ENCODE results near the gene OSBPL1A.

OSBPL1A gene

GRCh38 chr18:24114924-24115549 is 282.6 kb downstream of the OSBPL1A start:
- no peak for DNase-seq

DNA sequence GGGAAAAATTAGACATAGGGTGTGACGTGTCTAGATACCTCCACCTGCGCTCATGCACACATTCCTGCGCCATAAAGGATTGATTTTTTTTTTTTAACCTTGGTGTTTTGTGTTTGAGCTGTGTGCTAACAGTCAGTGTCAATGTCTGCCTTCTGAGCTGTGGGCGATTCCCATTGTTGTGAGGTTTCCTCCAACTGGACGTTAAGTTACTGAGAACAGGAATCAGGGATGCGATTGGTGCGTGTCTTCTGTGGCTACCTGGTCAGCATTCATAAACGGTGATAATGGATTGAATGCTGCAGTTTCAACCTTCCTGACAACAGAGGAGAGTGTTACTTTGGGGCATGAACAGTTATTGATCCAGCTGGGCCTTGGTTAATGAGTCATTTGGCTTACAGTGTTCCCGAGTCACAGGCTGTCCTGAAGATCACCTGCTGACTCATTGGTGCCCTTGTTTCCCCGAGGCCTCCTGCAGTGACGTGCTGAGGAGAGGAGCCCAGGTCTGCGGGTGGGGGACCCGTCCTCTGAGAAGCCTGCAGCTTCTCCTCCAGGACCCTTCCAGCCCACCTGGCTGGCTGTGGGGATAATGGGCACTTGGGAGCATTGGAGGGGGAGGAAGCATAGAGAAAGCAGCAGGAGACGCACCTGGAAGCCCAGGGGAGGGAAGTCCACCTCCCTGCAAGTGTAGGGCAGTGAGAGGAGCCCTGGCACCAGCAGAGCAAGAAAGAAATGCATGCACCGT is 284.6 kb downstream of the OSBPL1A start:
- no peak for DNase-seq

GRCh38 chr18:24112464-24112863 is 285.2 kb downstream of the OSBPL1A start:
- DNase-seq: no peak
